SK-N-MC (cell line): Measurements from ENCODE around the gene SPINT3.

Experiments used
- EZH2 ChIP-seq: fragments of 200-600 bp; sonication (generic); IDR thresholded peaks from one replicate; pipeline ENCODE4 v1.6.1; 2017; ENCODE audit warnings: antibody characterized with exemption
- POLR2AphosphoS5 ChIP-seq: IDR thresholded peaks from 2 replicates; pipeline ENCODE4 v1.6.1; 2012; ENCODE audit warnings: mild to moderate bottlenecking, low read depth, low read length, borderline replicate concordance

- TF ChIP-seq EZH2 = no peak
- no peak for TF ChIP-seq POLR2AphosphoS5
These were observed 13.8 kb downstream of the SPINT3 start for GRCh38 chr20:45501600-45501999.
